ENCODE measurements around the gene SEC24B.

Gene SEC24B

GRCh38 chr4:109589119-109589518 is 155.5 kb downstream of the SEC24B start:
- DNase-seq, result no peak

- no peak for DNase-seq
These were observed 156.0 kb downstream of the SEC24B start for GRCh38 chr4:109589605-109590004.

Data from DMS79 (cell line).